Thyroid gland (tissue), 4 donors: ENCODE measurements around the gene BAD. TPM values are rescaled to one million over a fixed set of nuclear protein-coding genes. Genes with fewer than 3 reads are reported as not detected.

Source experiments
- DNase-seq, 2 donors: peaks; one replicate each; pipeline ENCODE4 v3.0.0-alpha.2; 2019
- H3K27ac ChIP-seq, 3 donors: fragments of 200-600 bp; sonication (generic); 1 replicate in 2 of 3; 2 replicates in 1 of 3; pipeline ENCODE4 v1.5.1; 2016 to 2019; ENCODE audit warnings: mild to moderate bottlenecking in 1 of 3, moderate library complexity in 1 of 3
- H3K27me3 ChIP-seq: fragments of 200-600 bp; sonication (generic); one replicate; pipeline ENCODE4 v1.5.1; 2019
- H3K36me3 ChIP-seq, 2 donors: fragments of 200-600 bp; sonication (generic); one replicate each; pipeline ENCODE4 v1.5.1; 2016 to 2019
- H3K4me1 ChIP-seq, 2 donors: fragments of 200-600 bp; sonication (generic); one replicate each; pipeline ENCODE4 v1.5.1; 2017 to 2019
- H3K4me3 ChIP-seq, 3 donors: fragments of 200-600 bp; sonication (generic); replicated peaks in 1 of 3; 1 replicate in 2 of 3; 2 replicates in 1 of 3; pipeline ENCODE4 v1.5.1; 2016; ENCODE audit warnings: mild to moderate bottlenecking in 1 of 3
- H3K9me3 ChIP-seq: fragments of 200-600 bp; sonication (generic); one replicate; pipeline ENCODE4 v1.5.1; 2017
- CTCF ChIP-seq, 6 experiments: fragments of 200-600 bp in 3 of 6; fragments of 450-650 bp in 3 of 6; sonication (generic) in 3 of 6; IDR thresholded peaks; one replicate each; pipeline ENCODE4 v1.5.1; 2016 to 2019; ENCODE audit warnings: antibody characterized with exemption in 6 of 6, mild to moderate bottlenecking in 2 of 6, inconsistent platforms in 1 of 6, moderate library complexity in 1 of 6
- POLR2A ChIP-seq, 2 donors: fragments of 450-650 bp; IDR thresholded peaks; one replicate each; pipeline ENCODE4 v1.6.1; 2017; ENCODE audit warnings: antibody characterized with exemption in 2 of 2, mild to moderate bottlenecking in 2 of 2, moderate library complexity in 1 of 2
- WGBS, 2 donors: methylation state at CpG; one replicate each; pipeline ENCODE4 v1.1.5; 2017; 5-methylcytosine and 5-hydroxymethylcytosine counted together
- intact Hi-C: fragments of 100-400 bp; cut with DNase I; formaldehyde crosslinking; loops from one replicate; pipeline ENCODE4 v1.15.1; 2023
- total RNA-seq, 4 donors: library from RNA; depleted of rRNA; stranded (reverse); fragments of >200 nt; gene quantifications; one replicate each; pipeline ENCODE4 v1.2.3, GENCODE V29; 2016

The BAD gene
- total RNA-seq, 4 donors from 2014 or later = 79.0 to 239 (median 148) TPM

DNA sequence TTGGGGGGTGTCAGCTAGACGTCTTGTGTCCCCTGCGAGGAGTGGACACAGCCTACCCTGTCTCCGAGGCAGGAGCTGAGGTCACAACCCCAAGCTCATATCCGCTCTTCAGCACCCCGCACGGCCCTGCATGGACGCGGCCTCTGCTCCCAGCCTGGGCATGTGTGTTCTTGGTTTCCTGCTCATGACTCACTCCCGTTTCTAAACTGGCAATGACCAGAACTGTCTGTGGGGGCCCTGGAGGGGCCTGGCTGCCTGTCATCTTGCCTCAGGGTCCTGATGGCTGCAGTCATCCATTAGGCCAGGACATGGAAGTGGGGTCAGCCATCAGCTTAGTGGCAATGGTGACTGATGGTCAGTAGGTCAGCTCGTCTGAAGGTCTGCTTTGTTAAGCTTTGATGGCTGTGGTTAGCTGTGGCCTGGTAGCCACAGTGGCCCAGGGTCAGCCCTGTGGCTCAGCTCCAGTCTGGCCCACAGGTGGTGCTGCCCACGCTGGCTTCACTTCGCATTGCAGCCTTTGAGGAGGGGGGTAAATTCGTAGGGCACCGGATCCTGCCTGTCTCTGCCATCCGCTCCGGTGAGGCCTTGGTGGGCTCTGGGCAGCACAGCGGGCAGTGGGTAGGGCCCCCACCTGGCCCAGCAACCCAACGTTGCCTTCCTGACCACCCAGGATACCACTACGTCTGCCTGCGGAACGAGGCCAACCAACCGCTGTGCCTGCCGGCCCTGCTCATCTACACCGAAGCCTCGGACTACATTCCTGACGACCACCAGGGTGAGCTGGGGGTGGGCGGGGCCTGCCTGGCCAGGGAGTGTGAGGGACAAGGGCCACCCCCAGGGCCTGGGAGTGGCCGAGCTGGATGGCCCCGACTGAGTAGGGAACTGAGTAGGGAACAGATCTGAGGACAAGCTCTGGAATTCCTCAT, 21.2 kb downstream of the BAD start:
- intact Hi-C loops = no loop called here
- H3K27me3 ChIP-seq = no peaks in the 10 kb centered on the region
- 76 to 89% methylated on average over 17 to 19 of the region's 29 CpGs for WGBS, 2 donors

GRCh38 chr11:64262271-64263002, 22.0 kb downstream of the BAD start:
- no peak for DNase-seq
- H3K27ac ChIP-seq = no peak overlapping the region
- no peak overlapping the region for H3K4me3 ChIP-seq
- H3K36me3 ChIP-seq = peaks cover 27 to 28% of the 10 kb centered on the region in 2 donors
- H3K27me3 ChIP-seq = no peaks in the 10 kb centered on the region
- TF ChIP-seq CTCF (IDR thresholded peaks at IDR 0.05) (no peak), POLR2A (IDR thresholded peaks at IDR 0.05) (no peak)
- 96 to 97% methylated on average over 20 to 40 of the region's 42 CpGs for WGBS, 2 donors
- H3K9me3 ChIP-seq = no peaks in the 10 kb centered on the region
- intact Hi-C loops = no loop called here
- peaks cover 2 to 7% of the 10 kb centered on the region in 2 donors for H3K4me1 ChIP-seq

More for the DNA sequence above, 21.2 kb downstream of the BAD start:
- no peaks in the 10 kb centered on the region for H3K9me3 ChIP-seq
- DNase-seq = no peak
- no peak overlapping the region for H3K4me3 ChIP-seq
- H3K27ac ChIP-seq = no peak overlapping the region
- TF ChIP-seq POLR2A (IDR thresholded peaks at IDR 0.05) = no peak
- TF ChIP-seq CTCF (IDR thresholded peaks at IDR 0.05) = no peak
- peaks cover 11 to 15% of the 10 kb centered on the region in 2 donors for H3K4me1 ChIP-seq
- peaks cover 26% of the 10 kb centered on the region in 2 donors for H3K36me3 ChIP-seq

GRCh38 chr11:64261556-64262080, 22.8 kb downstream of the BAD start:
- no peak overlapping the region for H3K27ac ChIP-seq
- no peaks in the 10 kb centered on the region for H3K4me1 ChIP-seq
- DNase-seq = no peak
- no peak for TF ChIP-seq CTCF (IDR thresholded peaks at IDR 0.05)
- no peak for TF ChIP-seq POLR2A (IDR thresholded peaks at IDR 0.05)
- H3K27me3 ChIP-seq = no peaks in the 10 kb centered on the region
- intact Hi-C loops = no loop called here
- H3K9me3 ChIP-seq = no peaks in the 10 kb centered on the region
- H3K36me3 ChIP-seq = peaks cover 27 to 30% of the 10 kb centered on the region in 2 donors
- no peak overlapping the region for H3K4me3 ChIP-seq
- 93 to 94% methylated on average over 14 of the region's 18 CpGs for WGBS, 2 donors

DNA sequence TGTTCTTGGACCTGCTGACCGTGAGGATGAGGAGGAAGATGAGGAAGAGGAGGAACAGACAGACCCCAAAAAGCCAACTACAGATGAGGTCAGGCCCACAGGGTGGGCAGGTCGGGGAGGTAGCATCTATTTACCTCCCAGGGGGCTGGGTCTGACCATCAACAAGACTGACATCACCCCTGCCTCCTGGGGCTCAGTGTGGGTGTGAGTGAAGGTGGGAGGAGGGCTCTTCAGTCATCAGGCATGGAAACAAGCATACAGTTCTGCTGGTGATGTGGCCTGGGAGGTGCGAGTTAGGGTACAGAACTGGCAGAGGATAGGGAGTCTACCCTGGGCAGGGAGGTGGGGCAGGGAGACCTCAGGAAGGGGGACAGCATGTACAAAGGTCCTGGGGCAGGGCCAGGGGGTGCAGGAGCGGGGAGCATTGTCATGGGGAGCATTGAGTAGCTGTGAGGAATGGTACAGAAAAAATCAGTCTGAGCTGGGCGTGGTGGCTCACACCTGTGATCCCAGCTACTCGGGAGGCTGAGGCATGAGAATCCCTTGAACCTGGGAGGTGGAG, 24.2 kb downstream of the BAD start:
- TF ChIP-seq CTCF (IDR thresholded peaks at IDR 0.05) = no peak
- no peak for TF ChIP-seq POLR2A (IDR thresholded peaks at IDR 0.05)
- 94 to 95% methylated on average over 6 of the region's 6 CpGs for WGBS, 2 donors
- intact Hi-C loops = no loop called here
- peaks cover 27 to 36% of the 10 kb centered on the region in 2 donors for H3K36me3 ChIP-seq
- no peak for DNase-seq
- H3K27ac ChIP-seq = no peak overlapping the region
- H3K4me3 ChIP-seq = no peak overlapping the region
- no peaks in the 10 kb centered on the region for H3K4me1 ChIP-seq
- no peaks in the 10 kb centered on the region for H3K9me3 ChIP-seq
- H3K27me3 ChIP-seq = no peaks in the 10 kb centered on the region
